Thyroid gland (tissue), 4 donors: ENCODE results near the gene CUEDC1.

Experiments used
- POLR2A ChIP-seq, 2 donors: fragments of 450-650 bp; IDR thresholded peaks; one replicate each; pipeline ENCODE4 v1.6.1; 2017; ENCODE audit warnings: antibody characterized with exemption in 2 of 2, mild to moderate bottlenecking in 2 of 2, moderate library complexity in 1 of 2
- TF ChIP-seq, protein P1 (sequence below), 6 experiments: fragments of 200-600 bp in 3 of 6; fragments of 450-650 bp in 3 of 6; sonication (generic) in 3 of 6; IDR thresholded peaks; one replicate each; pipeline ENCODE4 v1.5.1; 2016 to 2019; ENCODE audit warnings: antibody characterized with exemption in 6 of 6, mild to moderate bottlenecking in 2 of 6, inconsistent platforms in 1 of 6, moderate library complexity in 1 of 6

DNA sequence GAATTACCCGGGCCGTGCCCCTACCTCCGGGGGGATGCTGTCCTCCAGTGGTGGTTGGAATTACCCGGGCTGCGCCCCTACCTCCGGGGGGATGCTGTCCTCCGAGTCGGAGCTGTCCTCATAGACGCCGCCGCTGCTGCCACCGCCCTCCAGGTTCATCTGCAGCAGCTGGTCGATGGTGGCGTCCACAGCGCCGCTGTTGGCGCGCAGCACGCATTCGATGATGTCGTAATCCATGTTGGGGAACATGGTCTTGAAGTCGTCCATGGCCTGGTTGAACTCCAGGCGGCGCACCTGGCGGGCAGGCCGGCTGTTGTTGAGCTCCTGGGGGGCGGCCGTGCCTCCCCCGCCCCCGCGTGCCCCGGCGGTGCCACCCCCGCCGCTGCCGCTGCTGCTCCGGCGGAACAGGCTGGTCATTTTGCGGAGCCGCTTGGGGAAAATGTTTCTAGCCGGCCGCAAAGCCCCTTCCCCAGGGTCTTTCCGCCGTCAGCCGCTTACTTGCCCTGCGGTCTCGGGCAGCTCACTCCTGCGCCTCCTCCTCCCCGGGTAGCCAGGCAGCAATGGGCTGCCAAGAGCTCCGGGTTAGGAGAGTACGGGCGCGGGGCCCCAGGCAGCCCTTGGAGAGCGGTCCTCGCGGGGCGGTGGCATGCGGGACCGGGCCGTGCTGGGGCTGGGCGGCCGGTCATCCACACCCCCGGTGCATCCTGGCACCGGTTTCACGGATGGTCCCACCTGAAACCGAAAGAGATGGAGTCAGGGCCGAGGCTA lies 69.9 kb downstream of the CUEDC1 start:
- TF ChIP-seq, protein P1, sequence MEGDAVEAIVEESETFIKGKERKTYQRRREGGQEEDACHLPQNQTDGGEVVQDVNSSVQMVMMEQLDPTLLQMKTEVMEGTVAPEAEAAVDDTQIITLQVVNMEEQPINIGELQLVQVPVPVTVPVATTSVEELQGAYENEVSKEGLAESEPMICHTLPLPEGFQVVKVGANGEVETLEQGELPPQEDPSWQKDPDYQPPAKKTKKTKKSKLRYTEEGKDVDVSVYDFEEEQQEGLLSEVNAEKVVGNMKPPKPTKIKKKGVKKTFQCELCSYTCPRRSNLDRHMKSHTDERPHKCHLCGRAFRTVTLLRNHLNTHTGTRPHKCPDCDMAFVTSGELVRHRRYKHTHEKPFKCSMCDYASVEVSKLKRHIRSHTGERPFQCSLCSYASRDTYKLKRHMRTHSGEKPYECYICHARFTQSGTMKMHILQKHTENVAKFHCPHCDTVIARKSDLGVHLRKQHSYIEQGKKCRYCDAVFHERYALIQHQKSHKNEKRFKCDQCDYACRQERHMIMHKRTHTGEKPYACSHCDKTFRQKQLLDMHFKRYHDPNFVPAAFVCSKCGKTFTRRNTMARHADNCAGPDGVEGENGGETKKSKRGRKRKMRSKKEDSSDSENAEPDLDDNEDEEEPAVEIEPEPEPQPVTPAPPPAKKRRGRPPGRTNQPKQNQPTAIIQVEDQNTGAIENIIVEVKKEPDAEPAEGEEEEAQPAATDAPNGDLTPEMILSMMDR (IDR thresholded peaks at IDR 0.05), result no peak
- TF ChIP-seq POLR2A (IDR thresholded peaks at IDR 0.05), result no peak
